Panc1 (cell line): ENCODE data around the gene KCNAB1. TPM values are rescaled to one million over a fixed set of nuclear protein-coding genes. Genes with fewer than 3 reads are reported as not detected.

Source experiments
- ATAC-seq: fragments of 200-7000 bp; cut with Tn5 transposase; 2 replicates; pipeline ENCODE4 v1.9.1; 2020; ENCODE audit warnings: mild to moderate bottlenecking, moderate library complexity
- BruUV-seq: library from RNA; stranded (reverse); fragments of 400-500 nt; replicated peaks from 2 replicates; lab custom pipeline; 2021; lab: Mats Ljungman, UMichigan
- CTCF ChIA-PET: fragments of 300-600 bp; sonication (Branson Sonifier 250); formaldehyde crosslinking; loops from one replicate; lab custom pipeline; 2022; ENCODE audit warnings: antibody characterized with exemption; lab: Charles Lee
- POLR2A ChIA-PET: fragments of 300-600 bp; sonication (Branson Sonifier 250); formaldehyde crosslinking; loops from one replicate; lab custom pipeline; 2022; ENCODE audit warnings: antibody characterized with exemption; lab: Charles Lee
- DNase-seq: peaks from one replicate; pipeline ENCODE4 v3.0.0-alpha.2; 2010; ENCODE audit warnings: low read depth, low spot score
- H3K27ac ChIP-seq: 2 replicates; pipeline ENCODE4 v1.5.1; 2011; ENCODE audit warnings: mild to moderate bottlenecking, low read length, inconsistent platforms
- H3K27me3 ChIP-seq: fragments of 200-500 bp; sonication (Bioruptor generic); 2 replicates; pipeline ENCODE4 v1.6.0; 2014; ENCODE audit warnings: low read length, inconsistent platforms; ENCODE audit not compliant: control insufficient read depth, insufficient read depth
- H3K36me3 ChIP-seq: fragments of 200-500 bp; sonication (Bioruptor generic); 2 replicates; pipeline ENCODE4 v1.5.1; 2014; ENCODE audit warnings: inconsistent platforms, mild to moderate bottlenecking, low read length, moderate library complexity; ENCODE audit not compliant: control insufficient read depth, insufficient read depth
- H3K4me1 ChIP-seq: 2 replicates; pipeline ENCODE4 v1.5.1; 2011; ENCODE audit warnings: inconsistent platforms, mild to moderate bottlenecking, low read length, moderate library complexity; ENCODE audit not compliant: control insufficient read depth, insufficient read depth
- H3K4me3 ChIP-seq, 2 experiments: 2 replicates each; pipeline ENCODE4 v1.5.1; 2011 to 2012; ENCODE audit warnings: low read depth in 2 of 2, low read length in 2 of 2, mild to moderate bottlenecking in 2 of 2, inconsistent platforms in 1 of 2, moderate library complexity in 1 of 2
- H3K9me3 ChIP-seq: fragments of 200-500 bp; sonication (Bioruptor generic); 2 replicates; pipeline ENCODE4 v1.5.1; 2014; ENCODE audit warnings: low read depth, mild to moderate bottlenecking, inconsistent platforms, low read length, moderate library complexity; ENCODE audit not compliant: control insufficient read depth, insufficient read depth
- POLR2AphosphoS5 ChIP-seq: IDR thresholded peaks from 2 replicates; pipeline ENCODE4 v1.6.1; 2012; ENCODE audit warnings: mild to moderate bottlenecking, low read depth, low read length, moderate library complexity
- SIN3A ChIP-seq: IDR thresholded peaks from 2 replicates; pipeline ENCODE4 v1.6.1; 2012; ENCODE audit warnings: low read depth, mild to moderate bottlenecking, low read length, moderate library complexity, borderline replicate concordance; ENCODE audit not compliant: insufficient read depth
- TCF7L2 ChIP-seq: IDR thresholded peaks from 2 replicates; pipeline ENCODE4 v1.6.1; 2011; ENCODE audit warnings: mild to moderate bottlenecking, low read depth, low read length, inconsistent platforms
- in situ Hi-C: cut with HindIII; loops from 2 replicates; pipeline ENCODE4 v1.10.0; 2016; ENCODE audit warnings: low sequenced_read_pairs, low pct_unique_long_range_greater_than_20kb
- intact Hi-C: fragments of 100-400 bp; cut with micrococcal nuclease; formaldehyde crosslinking; loops from one replicate; pipeline ENCODE4 v1.10.0; 2022; ENCODE audit not compliant: unreplicated experiment
- total RNA-seq: library from RNA; stranded (reverse); gene quantifications from one replicate; pipeline ENCODE4 v1.2.1, GENCODE V29; 2021; ENCODE audit not compliant: unreplicated experiment
- TF ChIP-seq, protein P1 (sequence below), 2 experiments: IDR thresholded peaks; 2 replicates each; pipeline ENCODE4 v1.6.1; 2011 to 2012; ENCODE audit warnings: low read depth in 2 of 2, control low read depth in 1 of 2, low read length in 1 of 2, mild to moderate bottlenecking in 1 of 2, moderate library complexity in 1 of 2; ENCODE audit not compliant: insufficient read depth in 1 of 2
- TF ChIP-seq, protein P2 (sequence below): fragments of 450-650 bp; IDR thresholded peaks from 2 replicates; pipeline ENCODE4 v1.5.1; 2017; ENCODE audit warnings: mild to moderate bottlenecking

The KCNAB1 gene
- total RNA-seq, 1 experiment from 2014 or later: not detected

GRCh38 chr3:156176048-156176447 is 55.7 kb downstream of the KCNAB1 start:
- ChIA-PET POLR2A (no interaction called here), CTCF (no interaction called here)
- H3K36me3 ChIP-seq: no peaks in the 10 kb centered on the region
- H3K27me3 ChIP-seq: no peaks in the 10 kb centered on the region
- DNase-seq (no peak), ATAC-seq (no peak)
- no TSS peak for BruUV-seq
- TF ChIP-seq, protein P1, sequence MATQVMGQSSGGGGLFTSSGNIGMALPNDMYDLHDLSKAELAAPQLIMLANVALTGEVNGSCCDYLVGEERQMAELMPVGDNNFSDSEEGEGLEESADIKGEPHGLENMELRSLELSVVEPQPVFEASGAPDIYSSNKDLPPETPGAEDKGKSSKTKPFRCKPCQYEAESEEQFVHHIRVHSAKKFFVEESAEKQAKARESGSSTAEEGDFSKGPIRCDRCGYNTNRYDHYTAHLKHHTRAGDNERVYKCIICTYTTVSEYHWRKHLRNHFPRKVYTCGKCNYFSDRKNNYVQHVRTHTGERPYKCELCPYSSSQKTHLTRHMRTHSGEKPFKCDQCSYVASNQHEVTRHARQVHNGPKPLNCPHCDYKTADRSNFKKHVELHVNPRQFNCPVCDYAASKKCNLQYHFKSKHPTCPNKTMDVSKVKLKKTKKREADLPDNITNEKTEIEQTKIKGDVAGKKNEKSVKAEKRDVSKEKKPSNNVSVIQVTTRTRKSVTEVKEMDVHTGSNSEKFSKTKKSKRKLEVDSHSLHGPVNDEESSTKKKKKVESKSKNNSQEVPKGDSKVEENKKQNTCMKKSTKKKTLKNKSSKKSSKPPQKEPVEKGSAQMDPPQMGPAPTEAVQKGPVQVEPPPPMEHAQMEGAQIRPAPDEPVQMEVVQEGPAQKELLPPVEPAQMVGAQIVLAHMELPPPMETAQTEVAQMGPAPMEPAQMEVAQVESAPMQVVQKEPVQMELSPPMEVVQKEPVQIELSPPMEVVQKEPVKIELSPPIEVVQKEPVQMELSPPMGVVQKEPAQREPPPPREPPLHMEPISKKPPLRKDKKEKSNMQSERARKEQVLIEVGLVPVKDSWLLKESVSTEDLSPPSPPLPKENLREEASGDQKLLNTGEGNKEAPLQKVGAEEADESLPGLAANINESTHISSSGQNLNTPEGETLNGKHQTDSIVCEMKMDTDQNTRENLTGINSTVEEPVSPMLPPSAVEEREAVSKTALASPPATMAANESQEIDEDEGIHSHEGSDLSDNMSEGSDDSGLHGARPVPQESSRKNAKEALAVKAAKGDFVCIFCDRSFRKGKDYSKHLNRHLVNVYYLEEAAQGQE (IDR thresholded peaks at IDR 0.05; ENCODE audit: insufficient read depth in 1 of 2, low read depth in 2 of 2, low read length in 1 of 2): no peak
- TF ChIP-seq, protein P2, sequence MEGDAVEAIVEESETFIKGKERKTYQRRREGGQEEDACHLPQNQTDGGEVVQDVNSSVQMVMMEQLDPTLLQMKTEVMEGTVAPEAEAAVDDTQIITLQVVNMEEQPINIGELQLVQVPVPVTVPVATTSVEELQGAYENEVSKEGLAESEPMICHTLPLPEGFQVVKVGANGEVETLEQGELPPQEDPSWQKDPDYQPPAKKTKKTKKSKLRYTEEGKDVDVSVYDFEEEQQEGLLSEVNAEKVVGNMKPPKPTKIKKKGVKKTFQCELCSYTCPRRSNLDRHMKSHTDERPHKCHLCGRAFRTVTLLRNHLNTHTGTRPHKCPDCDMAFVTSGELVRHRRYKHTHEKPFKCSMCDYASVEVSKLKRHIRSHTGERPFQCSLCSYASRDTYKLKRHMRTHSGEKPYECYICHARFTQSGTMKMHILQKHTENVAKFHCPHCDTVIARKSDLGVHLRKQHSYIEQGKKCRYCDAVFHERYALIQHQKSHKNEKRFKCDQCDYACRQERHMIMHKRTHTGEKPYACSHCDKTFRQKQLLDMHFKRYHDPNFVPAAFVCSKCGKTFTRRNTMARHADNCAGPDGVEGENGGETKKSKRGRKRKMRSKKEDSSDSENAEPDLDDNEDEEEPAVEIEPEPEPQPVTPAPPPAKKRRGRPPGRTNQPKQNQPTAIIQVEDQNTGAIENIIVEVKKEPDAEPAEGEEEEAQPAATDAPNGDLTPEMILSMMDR: no peak
- TF ChIP-seq SIN3A (no peak), POLR2AphosphoS5 (no peak), TCF7L2 (no peak)
- intact Hi-C loops (no loop called here), in situ Hi-C loops (no loop called here)
- no peak overlapping the region for H3K4me3 ChIP-seq
- H3K9me3 ChIP-seq: no peaks in the 10 kb centered on the region
- H3K4me1 ChIP-seq: no peaks in the 10 kb centered on the region
- H3K27ac ChIP-seq: no peak overlapping the region

DNA sequence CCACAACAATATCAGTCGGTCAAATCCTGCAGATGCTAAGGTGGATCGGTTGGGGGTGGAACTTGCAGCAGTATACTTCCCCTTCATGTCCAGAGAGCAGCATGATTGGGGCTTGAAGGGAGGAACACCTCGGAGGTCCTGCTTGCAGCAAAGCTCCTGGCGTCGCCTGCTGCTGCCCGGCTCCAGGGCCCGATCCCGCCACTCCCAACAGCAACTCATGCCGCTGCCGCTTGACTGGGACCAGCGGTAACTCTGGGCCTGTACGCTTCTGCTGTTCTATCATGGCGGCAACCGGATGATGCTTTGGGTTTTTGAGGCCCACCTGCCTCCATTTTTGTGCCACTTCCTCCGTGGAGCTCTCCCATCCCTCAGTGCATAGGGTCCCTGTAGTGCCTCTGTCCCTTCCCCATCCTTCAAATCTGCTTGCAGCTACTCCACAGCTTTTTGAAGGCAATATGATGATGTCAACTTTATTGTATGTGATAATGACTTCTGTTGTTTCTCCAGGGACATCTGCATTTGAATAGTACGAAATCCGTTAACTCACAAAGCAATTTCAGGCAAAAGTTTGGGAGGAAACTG is 56.3 kb downstream of the KCNAB1 start:
- DNase-seq (no peak), ATAC-seq (no peak)
- in situ Hi-C loops: no loop called here
- Histone ChIP-seq H3K27me3 (no peaks in the 10 kb centered on the region), H3K9me3 (no peaks in the 10 kb centered on the region), H3K36me3 (no peaks in the 10 kb centered on the region), H3K4me3 (no peak overlapping the region), H3K27ac (no peak overlapping the region), H3K4me1 (no peaks in the 10 kb centered on the region)
- TF ChIP-seq, protein P2: no peak
- TF ChIP-seq, protein P1 (IDR thresholded peaks at IDR 0.05; ENCODE audit: insufficient read depth in 1 of 2, low read depth in 2 of 2, low read length in 1 of 2): no peak
- TF ChIP-seq TCF7L2 (no peak), POLR2AphosphoS5 (no peak), SIN3A (no peak)
- ChIA-PET CTCF (interaction anchor here (0.5 kb wide), 1 partner anchor 912 kb away, joined by 3 read pairs; no protein-coding TSS in a partner anchor), POLR2A (no interaction called here)
- no TSS peak for BruUV-seq
- intact Hi-C loops: no loop called here
